ENCODE data around the gene WDR38.
"Not testable (repeated sequence)": the region's sequence is repeated elsewhere in the genome, so short reads cannot be mapped to it uniquely, and the experiment has no call there.

DNA sequence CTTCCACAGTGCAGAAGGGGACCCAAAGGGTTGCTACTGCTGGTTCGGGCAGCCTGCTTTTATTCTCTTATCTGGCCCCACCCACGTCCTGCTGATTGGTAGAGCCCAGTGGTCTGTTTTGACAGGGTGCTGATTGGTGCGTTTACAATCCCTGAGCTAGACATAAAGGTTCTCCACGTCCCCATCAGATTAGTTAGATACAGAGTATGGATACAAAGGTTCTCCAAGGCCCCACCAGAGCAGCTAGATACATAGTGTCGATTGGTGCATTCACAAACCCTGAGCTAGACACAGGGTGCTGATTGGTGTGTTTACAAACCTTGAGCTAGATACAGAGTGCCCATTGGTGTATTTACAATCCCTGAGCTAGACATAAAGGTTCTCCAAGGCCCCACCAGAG lies 15.1 kb upstream of the WDR38 start:
- TF ChIP-seq, protein P1, sequence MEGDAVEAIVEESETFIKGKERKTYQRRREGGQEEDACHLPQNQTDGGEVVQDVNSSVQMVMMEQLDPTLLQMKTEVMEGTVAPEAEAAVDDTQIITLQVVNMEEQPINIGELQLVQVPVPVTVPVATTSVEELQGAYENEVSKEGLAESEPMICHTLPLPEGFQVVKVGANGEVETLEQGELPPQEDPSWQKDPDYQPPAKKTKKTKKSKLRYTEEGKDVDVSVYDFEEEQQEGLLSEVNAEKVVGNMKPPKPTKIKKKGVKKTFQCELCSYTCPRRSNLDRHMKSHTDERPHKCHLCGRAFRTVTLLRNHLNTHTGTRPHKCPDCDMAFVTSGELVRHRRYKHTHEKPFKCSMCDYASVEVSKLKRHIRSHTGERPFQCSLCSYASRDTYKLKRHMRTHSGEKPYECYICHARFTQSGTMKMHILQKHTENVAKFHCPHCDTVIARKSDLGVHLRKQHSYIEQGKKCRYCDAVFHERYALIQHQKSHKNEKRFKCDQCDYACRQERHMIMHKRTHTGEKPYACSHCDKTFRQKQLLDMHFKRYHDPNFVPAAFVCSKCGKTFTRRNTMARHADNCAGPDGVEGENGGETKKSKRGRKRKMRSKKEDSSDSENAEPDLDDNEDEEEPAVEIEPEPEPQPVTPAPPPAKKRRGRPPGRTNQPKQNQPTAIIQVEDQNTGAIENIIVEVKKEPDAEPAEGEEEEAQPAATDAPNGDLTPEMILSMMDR (IDR thresholded peaks at IDR 0.05) = not testable (repeated sequence)
- not testable (repeated sequence) for TF ChIP-seq POLR2A, POLR2AphosphoS5 (IDR thresholded peaks at IDR 0.05)

All from breast epithelium (tissue), 3 donors.